ENCODE data around the gene KLHL18. TPM values are rescaled to one million over a fixed set of nuclear protein-coding genes. Genes with fewer than 3 reads are reported as not detected.

KLHL18 gene
- total and polyA plus RNA-seq, 2 of the 4 experiments (the other 2 are of a cell fraction): 29.1 to 76.2 TPM

GRCh38 chr3:47376393-47376792 is 93.6 kb downstream of the KLHL18 start:
- H3K18ac ChIP-seq (ENCODE audit: low read depth, low read length): no peak overlapping the region
- CTCF ChIA-PET: no interaction called here
- no peak overlapping the region for H3K4me2 ChIP-seq (ENCODE audit: low read depth, low read length)
- H3K4ac ChIP-seq (ENCODE audit: low read depth, low read length): no peak overlapping the region
- intact Hi-C loops (cut with micrococcal nuclease): no loop called here
- TF ChIP-seq RFX5 (IDR thresholded peaks at IDR 0.05; ENCODE audit: low read depth, low read length) (no peak), NFE2L2 (IDR thresholded peaks at IDR 0.05; ENCODE audit: low read depth, low read length) (no peak), FOS (IDR thresholded peaks at IDR 0.05; ENCODE audit: low read depth, low read length) (no peak), RCOR1 (IDR thresholded peaks at IDR 0.05; ENCODE audit: insufficient replicate concordance, low read length) (no peak), CHD1 (IDR thresholded peaks at IDR 0.05; ENCODE audit: low read depth, low read length) (no peak), SMC3 (IDR thresholded peaks at IDR 0.05; ENCODE audit: low read depth, low read length) (no peak), USF2 (IDR thresholded peaks at IDR 0.05; ENCODE audit: low read depth, low read length) (no peak), MAZ (IDR thresholded peaks at IDR 0.05; ENCODE audit: borderline replicate concordance, low read depth, low read length) (no peak), RAD21 (IDR thresholded peaks at IDR 0.05; ENCODE audit: low read length) (no peak), BHLHE40 (IDR thresholded peaks at IDR 0.05; ENCODE audit: low read depth, low read length) (no peak), POLR2A (IDR thresholded peaks at IDR 0.05; ENCODE audit: low read depth, low read length) (no peak), CEBPB (IDR thresholded peaks at IDR 0.05; ENCODE audit: low read depth, low read length) (no peak), MAFK (IDR thresholded peaks at IDR 0.05; ENCODE audit: low read depth, low read length) (no peak), CTCF (conservative IDR thresholded peaks at IDR 0.05; ENCODE audit: low read depth, low read length) (no peak), MXI1 (IDR thresholded peaks at IDR 0.05; ENCODE audit: borderline replicate concordance, low read depth, low read length) (no peak)
- TF ChIP-seq, protein P1, sequence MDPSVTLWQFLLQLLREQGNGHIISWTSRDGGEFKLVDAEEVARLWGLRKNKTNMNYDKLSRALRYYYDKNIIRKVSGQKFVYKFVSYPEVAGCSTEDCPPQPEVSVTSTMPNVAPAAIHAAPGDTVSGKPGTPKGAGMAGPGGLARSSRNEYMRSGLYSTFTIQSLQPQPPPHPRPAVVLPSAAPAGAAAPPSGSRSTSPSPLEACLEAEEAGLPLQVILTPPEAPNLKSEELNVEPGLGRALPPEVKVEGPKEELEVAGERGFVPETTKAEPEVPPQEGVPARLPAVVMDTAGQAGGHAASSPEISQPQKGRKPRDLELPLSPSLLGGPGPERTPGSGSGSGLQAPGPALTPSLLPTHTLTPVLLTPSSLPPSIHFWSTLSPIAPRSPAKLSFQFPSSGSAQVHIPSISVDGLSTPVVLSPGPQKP (IDR thresholded peaks at IDR 0.05; ENCODE audit: borderline replicate concordance, low read depth, low read length): no peak
- H2AFZ ChIP-seq (replicated peaks; ENCODE audit: low read length, poor library complexity): no peak overlapping the region
- H3K79me1 ChIP-seq (ENCODE audit: low read depth in 1 of 2, low read length in 2 of 2): peaks cover 15 to 31% of the 10 kb centered on the region in 2 experiments
- H3K36me3 ChIP-seq (ENCODE audit: control insufficient read depth, insufficient read depth, low read length): no peaks in the 10 kb centered on the region
- H3K56ac ChIP-seq (ENCODE audit: extremely low read depth, insufficient read depth, low read length): no peak overlapping the region
- H2AK9ac ChIP-seq (replicated peaks; ENCODE audit: low read depth, low read length, poor library complexity): no peak overlapping the region
- ATAC-seq (ENCODE audit: low read depth) (no peak), DNase-seq (no peak)
- H4K5ac ChIP-seq (ENCODE audit: low read depth, low read length): no peak overlapping the region
- no TSS peak for BruUV-seq (replicated peaks)
- in situ Hi-C loops (cut with MboI; ENCODE audit: low sequenced_read_pairs): no loop called here
- peaks cover 3% of the 10 kb centered on the region; the same call in 1 of the 2 replicates for H3K4me1 ChIP-seq (ENCODE audit: control insufficient read depth, insufficient read depth, low read length)
- H3K27ac ChIP-seq (ENCODE audit: insufficient read depth, low read length): no peak overlapping the region
- H3K9me1 ChIP-seq (ENCODE audit: insufficient read depth, low read length): peaks cover 6% of the 10 kb centered on the region
- H3K4me3 ChIP-seq (ENCODE audit: insufficient read depth, low read depth, low read length): no peak overlapping the region
- no peak overlapping the region for H2BK20ac ChIP-seq (ENCODE audit: low read depth, low read length)
- H4K20me1 ChIP-seq (ENCODE audit: insufficient read depth, low read length): peaks cover under 1% of the 10 kb centered on the region; the same call in 1 of the 2 replicates
- no peaks in the 10 kb centered on the region for H3K27me3 ChIP-seq (ENCODE audit: control insufficient read depth, insufficient read depth, low read length)
- no peak overlapping the region for H3K14ac ChIP-seq (replicated peaks; ENCODE audit: low read depth, low read length)
- 93% methylated on average over 2 of the region's 3 CpGs; no CpG with 5 or more reads in 1 of the 2 experiments for WGBS, 2 experiments (ENCODE audit: extremely low coverage in 2 of 2, insufficient read length in 1 of 2)
- no peak overlapping the region for H4K91ac ChIP-seq (ENCODE audit: insufficient read depth, low read depth, low read length)
- H3K9ac ChIP-seq (ENCODE audit: low read depth, low read length): no peak overlapping the region
- dilution Hi-C loops (cut with HindIII; ENCODE audit: low sequenced_read_pairs, unreplicated experiment): no loop called here
- H2AK5ac ChIP-seq (ENCODE audit: low read depth, low read length): no peak overlapping the region
- H2BK15ac ChIP-seq (ENCODE audit: low read depth, low read length): no peak overlapping the region
- H3K9me3 ChIP-seq (ENCODE audit: control insufficient read depth, insufficient read depth, low read length): no peaks in the 10 kb centered on the region
- no peak overlapping the region for H2BK120ac ChIP-seq (ENCODE audit: low read depth, low read length)
- H4K8ac ChIP-seq (ENCODE audit: low read depth in 2 of 2, low read length in 2 of 2): no peak overlapping the region
- H3K23ac ChIP-seq (ENCODE audit: low read depth, low read length): no peak overlapping the region
- POLR2A ChIA-PET (ENCODE audit: unreplicated experiment): no interaction called here
- H2BK5ac ChIP-seq (ENCODE audit: low read depth, low read length, poor library complexity, severe bottlenecking): no peak overlapping the region

Measured in IMR-90 (cell line).